Measurements from ENCODE around the gene KDM6B. TPM values are rescaled to one million over a fixed set of nuclear protein-coding genes. Genes with fewer than 3 reads are reported as not detected.

KDM6B gene
- total RNA-seq, 1 experiment from 2014 or later, result 41.3 TPM

GRCh38 chr17:7856011-7856810, 22.2 kb downstream of the KDM6B start:
- Histone ChIP-seq H3K9me3 (ENCODE audit: insufficient read depth, low read depth) (no peaks in the 10 kb centered on the region), H3F3A (ENCODE audit: insufficient read depth, low read depth) (peaks cover 11% of the 10 kb centered on the region), H3K27me3 (ENCODE audit: insufficient read depth, low read depth) (no peaks in the 10 kb centered on the region), H3K27ac (peak overlapping the region; percentile 79), H3K9me2 (ENCODE audit: insufficient read depth) (no peaks in the 10 kb centered on the region), H3K4me1 (replicated peaks; ENCODE audit: insufficient read depth) (peaks cover 13% of the 10 kb centered on the region), H4K20me1 (ENCODE audit: insufficient read depth) (no peaks in the 10 kb centered on the region), H3K79me2 (ENCODE audit: low read depth) (peaks cover 18% of the 10 kb centered on the region), H3K36me3 (ENCODE audit: low read depth) (no peaks in the 10 kb centered on the region), H3K4me3 (peak overlapping the region; percentile 97), H3K4me2 (peak overlapping the region; percentile 97), H2AFZ (0 out of 2 replicates have a peak overlapping the region, but pooled peaks have one; percentile 50)
- no peak for DNase-seq
- no TSS peak for BruUV-seq (replicated peaks)
- ChIA-PET CTCF (interaction anchor here (0.6 to 1.5 kb wide), 4 partner anchors 11 to 187 kb away, joined by 3 to 12 read pairs (median 7); no protein-coding TSS in a partner anchor), POLR2A (ENCODE audit: unreplicated experiment) (interaction anchor here (0.5 to 0.7 kb wide), 4 partner anchors 15 to 558 kb away, joined by 3 to 6 read pairs (median 4); no protein-coding TSS in a partner anchor)
- TF ChIP-seq CTCF (conservative IDR thresholded peaks at IDR 0.05) (no peak), EZH2 (IDR thresholded peaks at IDR 0.05; ENCODE audit: low read depth) (no peak)
- intact Hi-C loops (cut with micrococcal nuclease; ENCODE audit: unreplicated experiment), result loop anchor here (5.0 to 10.0 kb wide), 2 partner anchors 34 to 271 kb away; partner anchors contain the start of gene MPDU1

- peak within 1 kb of the TSS; percentile 79 for H3K27ac ChIP-seq
- H3K4me2 ChIP-seq, result peak within 1 kb of the TSS; percentile 97
- TSS peak; percentile 83 for BruUV-seq (replicated peaks)
- peak within 1 kb of the TSS; percentile 97 for H3K4me3 ChIP-seq
- H3K27me3 ChIP-seq (ENCODE audit: insufficient read depth, low read depth), result no peaks in the 10 kb centered on the region
- no peaks in the 10 kb centered on the region for H4K20me1 ChIP-seq (ENCODE audit: insufficient read depth)
- H3F3A ChIP-seq (ENCODE audit: insufficient read depth, low read depth), result peaks cover 11% of the 10 kb centered on the region
- no peaks in the 10 kb centered on the region for H3K36me3 ChIP-seq (ENCODE audit: low read depth)
- intact Hi-C loops (cut with micrococcal nuclease; ENCODE audit: unreplicated experiment), result loop anchor here (1.0 to 10.0 kb wide), 6 partner anchors 13 to 272 kb away; partner anchors contain the start of gene MPDU1
- peaks cover 13% of the 10 kb centered on the region for H3K4me1 ChIP-seq (replicated peaks; ENCODE audit: insufficient read depth)
- ChIA-PET CTCF (interaction anchor here (1.1 to 1.5 kb wide), 2 partner anchors 12 to 22 kb away, joined by 7 to 12 read pairs; no protein-coding TSS in a partner anchor), POLR2A (ENCODE audit: unreplicated experiment) (interaction anchor here (0.6 to 0.7 kb wide), 3 partner anchors 29 to 438 kb away, joined by 3 to 10 read pairs (median 5); no protein-coding TSS in a partner anchor)
- no peaks in the 10 kb centered on the region for H3K9me2 ChIP-seq (ENCODE audit: insufficient read depth)
- H3K79me2 ChIP-seq (ENCODE audit: low read depth), result peaks cover 18% of the 10 kb centered on the region
- H3K9me3 ChIP-seq (ENCODE audit: insufficient read depth, low read depth), result no peaks in the 10 kb centered on the region
- H2AFZ ChIP-seq, result peak within 1 kb of the TSS; percentile 78
- TF ChIP-seq CTCF (conservative IDR thresholded peaks at IDR 0.05), result no peak
- TF ChIP-seq EZH2 (IDR thresholded peaks at IDR 0.05; ENCODE audit: low read depth), result no peak
- DNase-seq, result peak; percentile 96 to 97
These were observed 23.0 kb downstream of the KDM6B start, which contains the start of gene NAA38 for GRCh38 chr17:7856811-7857712. NAA38 (minus strand) TSS chr17:7857559; CDS start chr17:7857463, 96 bp downstream.

Data from PC-9 (cell line).